HG02571 (cell line): ENCODE results near the gene SERP1.

Experiments
- ATAC-seq: cut with Tn5 transposase; IDR thresholded peaks from one replicate; pipeline ENCODE4 v1.9.1; 2021; ENCODE audit warnings: mild to moderate bottlenecking, moderate library complexity; ENCODE audit not compliant: unreplicated experiment

The SERP1 gene

GRCh38 chr3:150546226-150547044 is at the start of gene SERP1, which contains the start of gene EIF2A:
TSS of gene SERP1 (minus strand) at chr3:150546496. CDS start at chr3:150546135, 361 bp downstream.
TSS of gene EIF2A (plus strand) at chr3:150546787. CDS start at chr3:150546803, 16 bp downstream.
- peak; percentile 92 for ATAC-seq

GRCh38 chr3:150594150-150594549 is 47.9 kb upstream of the SERP1 start:
- no peak for ATAC-seq

GRCh38 chr3:150589759-150590158 is 43.5 kb upstream of the SERP1 start:
- ATAC-seq: no peak

GRCh38 chr3:150588027-150588830 is 41.9 kb upstream of the SERP1 start:
- ATAC-seq: no peak

GRCh38 chr3:150583028-150583427 is 36.7 kb upstream of the SERP1 start:
- peak; percentile 60 for ATAC-seq

GRCh38 chr3:150582620-150583019 is 36.3 kb upstream of the SERP1 start:
- peak; percentile 67 for ATAC-seq

GRCh38 chr3:150581174-150581573 is 34.9 kb upstream of the SERP1 start:
- ATAC-seq: no peak

- no peak for ATAC-seq
Observed at GRCh38 chr3:150577855-150578254, 31.6 kb upstream of the SERP1 start.

- ATAC-seq: no peak
Observed at GRCh38 chr3:150567328-150567727, 21.0 kb upstream of the SERP1 start.

- ATAC-seq: no peak
Observed at GRCh38 chr3:150564243-150564642, 17.9 kb upstream of the SERP1 start.

- ATAC-seq: no peak
Observed at GRCh38 chr3:150557725-150558124, 11.4 kb upstream of the SERP1 start.

GRCh38 chr3:150556792-150557191 is 10.5 kb upstream of the SERP1 start:
- ATAC-seq: no peak

- no peak for ATAC-seq
Observed at GRCh38 chr3:150555859-150556436, 9.7 kb upstream of the SERP1 start.

GRCh38 chr3:150547045-150547741 is 897 bp upstream of the SERP1 start:
- ATAC-seq: no peak

GRCh38 chr3:150545419-150546225 is 674 bp downstream of the SERP1 start:
- peak; percentile 10 for ATAC-seq

GRCh38 chr3:150544726-150545125 is 1.6 kb downstream of the SERP1 start:
- no peak for ATAC-seq

GRCh38 chr3:150544041-150544440 is 2.3 kb downstream of the SERP1 start:
- ATAC-seq: no peak

GRCh38 chr3:150543531-150543930 is 2.8 kb downstream of the SERP1 start:
- ATAC-seq: no peak

GRCh38 chr3:150543128-150543527 is 3.2 kb downstream of the SERP1 start:
- ATAC-seq: no peak

- ATAC-seq: no peak
Observed at GRCh38 chr3:150540991-150541390, 5.3 kb downstream of the SERP1 start.
